Adrenal gland (tissue), 5 donors: ENCODE results near the gene C19orf47.

Source experiments
- CTCF ChIP-seq, 6 experiments: fragments of 450-650 bp in 4 of 6; fragments of 200-600 bp in 2 of 6; sonication (generic) in 1 of 6; IDR thresholded peaks; 1 replicate in 5 of 6; 2 replicates in 1 of 6; pipeline versions ENCODE4 v1.5.1 to v1.8.0; 2016 to 2021; ENCODE audit warnings: antibody characterized with exemption in 6 of 6, mild to moderate bottlenecking in 2 of 6, moderate library complexity in 1 of 6
- POLR2A ChIP-seq, 2 donors: fragments of 450-650 bp; IDR thresholded peaks; one replicate each; pipeline ENCODE4 v1.6.1; 2017; ENCODE audit warnings: antibody characterized with exemption in 2 of 2, mild to moderate bottlenecking in 2 of 2, moderate library complexity in 1 of 2
- donor health status: DM: no; HTN: no; CAD: no.

- peak in 1 of 2 donors; percentile 26 for TF ChIP-seq POLR2A (IDR thresholded peaks at IDR 0.05)
- TF ChIP-seq CTCF (IDR thresholded peaks at IDR 0.05), result no peak
Measured at GRCh38 chr19:40283414-40284250, 64.6 kb downstream of the C19orf47 start.
